Measurements from ENCODE around the gene CCDC51.
A peak's percentile ranks its signal among the peaks of the same experiment; 100 is the strongest.
"Not testable (repeated sequence)": the region's sequence is repeated elsewhere in the genome, so short reads cannot be mapped to it uniquely, and the experiment has no call there.

CCDC51 gene

GRCh38 chr3:48406443-48407431 is 33.2 kb downstream of the CCDC51 start:
- DNase-seq (ENCODE audit: low read depth, low spot score) = no peak

GRCh38 chr3:48405971-48406370 is 33.9 kb downstream of the CCDC51 start:
- DNase-seq (ENCODE audit: low read depth, low spot score) = no peak

- no peak for DNase-seq (ENCODE audit: low read depth, low spot score)
Observed at GRCh38 chr3:48405343-48405881, 34.5 kb downstream of the CCDC51 start.

- DNase-seq (ENCODE audit: low read depth, low spot score) = no peak
Observed at GRCh38 chr3:48404440-48405342, 35.2 kb downstream of the CCDC51 start.

GRCh38 chr3:48403533-48404439 is 36.1 kb downstream of the CCDC51 start:
- DNase-seq (ENCODE audit: low read depth, low spot score) = no peak

GRCh38 chr3:48402907-48403306 is 37.0 kb downstream of the CCDC51 start:
- no peak for DNase-seq (ENCODE audit: low read depth, low spot score)

- DNase-seq (ENCODE audit: low read depth, low spot score) = no peak
Observed at GRCh38 chr3:48402281-48402732, 37.6 kb downstream of the CCDC51 start.

- not testable (repeated sequence) for DNase-seq (ENCODE audit: low read depth, low spot score)
Observed at GRCh38 chr3:48401434-48401901, 38.5 kb downstream of the CCDC51 start.

GRCh38 chr3:48400824-48401433 is 39.0 kb downstream of the CCDC51 start:
- DNase-seq (ENCODE audit: low read depth, low spot score) = peak; percentile 25

- no peak for DNase-seq (ENCODE audit: low read depth, low spot score)
Observed at GRCh38 chr3:48399387-48400172, 40.3 kb downstream of the CCDC51 start.

- no peak for DNase-seq (ENCODE audit: low read depth, low spot score)
Observed at GRCh38 chr3:48398701-48399386, 41.1 kb downstream of the CCDC51 start.

GRCh38 chr3:48397767-48398681 is 41.9 kb downstream of the CCDC51 start:
- DNase-seq (ENCODE audit: low read depth, low spot score) = no peak

- no peak for DNase-seq (ENCODE audit: low read depth, low spot score)
Observed at GRCh38 chr3:48395714-48396113, 44.2 kb downstream of the CCDC51 start.

- no peak for DNase-seq (ENCODE audit: low read depth, low spot score)
Observed at GRCh38 chr3:48394391-48394790, 45.5 kb downstream of the CCDC51 start.

GRCh38 chr3:48388966-48389365 is 51.0 kb downstream of the CCDC51 start:
- no peak for DNase-seq (ENCODE audit: low read depth, low spot score)

GRCh38 chr3:48387634-48388033 is 52.3 kb downstream of the CCDC51 start:
- DNase-seq (ENCODE audit: low read depth, low spot score) = no peak

All from iPS DF 19.7 (cell line).